HG03280 (cell line): ENCODE measurements around the gene GTPBP4.

Source experiments
- ATAC-seq: cut with Tn5 transposase; IDR thresholded peaks from one replicate; pipeline ENCODE4 v1.9.1; 2021; ENCODE audit warnings: mild to moderate bottlenecking, moderate library complexity; ENCODE audit not compliant: unreplicated experiment

Gene GTPBP4

GRCh38 chr10:987870-988666 lies at the start of gene GTPBP4:
Gene GTPBP4 (plus strand): TSS chr10:988434. CDS start chr10:988480, 46 bp downstream.
- ATAC-seq: peak; percentile 96

- no peak for ATAC-seq
These were observed 49.1 kb upstream of the GTPBP4 start for GRCh38 chr10:938941-939678.

GRCh38 chr10:943334-944033 lies 44.8 kb upstream of the GTPBP4 start:
- peak; percentile 55 for ATAC-seq

GRCh38 chr10:944034-944831 lies 44.0 kb upstream of the GTPBP4 start:
- peak; percentile 24 for ATAC-seq

- ATAC-seq: no peak
These were observed 42.5 kb upstream of the GTPBP4 start for GRCh38 chr10:945778-946177.

- no peak for ATAC-seq
These were observed 41.2 kb upstream of the GTPBP4 start for GRCh38 chr10:947051-947450.

- no peak for ATAC-seq
These were observed 40.4 kb upstream of the GTPBP4 start for GRCh38 chr10:947881-948280.

GRCh38 chr10:948347-948746 lies 39.9 kb upstream of the GTPBP4 start:
- no peak for ATAC-seq

GRCh38 chr10:949446-949845 lies 38.8 kb upstream of the GTPBP4 start:
- ATAC-seq: no peak

- no peak for ATAC-seq
These were observed 34.4 kb upstream of the GTPBP4 start for GRCh38 chr10:953836-954235.

- ATAC-seq: no peak
These were observed 33.8 kb upstream of the GTPBP4 start for GRCh38 chr10:954396-954795.

GRCh38 chr10:955127-955819 lies 33.0 kb upstream of the GTPBP4 start:
- no peak for ATAC-seq

- ATAC-seq: no peak
These were observed 32.4 kb upstream of the GTPBP4 start for GRCh38 chr10:955820-956217.

- ATAC-seq: no peak
These were observed 30.1 kb upstream of the GTPBP4 start for GRCh38 chr10:958106-958505.

GRCh38 chr10:958856-959255 lies 29.4 kb upstream of the GTPBP4 start:
- ATAC-seq: no peak

GRCh38 chr10:962342-962741 lies 25.9 kb upstream of the GTPBP4 start:
- no peak for ATAC-seq

- ATAC-seq: no peak
These were observed 25.0 kb upstream of the GTPBP4 start for GRCh38 chr10:963186-963585.

- no peak for ATAC-seq
These were observed 24.6 kb upstream of the GTPBP4 start for GRCh38 chr10:963655-964054.

GRCh38 chr10:964321-964987 lies 23.8 kb upstream of the GTPBP4 start:
- ATAC-seq: no peak

- ATAC-seq: no peak
These were observed 23.2 kb upstream of the GTPBP4 start for GRCh38 chr10:964988-965417.
